K562 (cell line): ENCODE results near the gene PSRC1. TPM values are rescaled to one million over a fixed set of nuclear protein-coding genes. Genes with fewer than 3 reads are reported as not detected.

Source experiments
- CCAR2 ChIP-seq: fragments of 200-400 bp; formaldehyde crosslinking; IDR thresholded peaks from 2 replicates; pipeline ENCODE4 v1.6.1; 2017; ENCODE audit warnings: mild to moderate bottlenecking, low read depth, low read length
- GMEB1 ChIP-seq: fragments of 250-450 bp; sonication (Bioruptor Pico); IDR thresholded peaks from 2 replicates; pipeline ENCODE4 v1.4.0; 2020; ENCODE audit warnings: mild to moderate bottlenecking
- MEIS2 ChIP-seq: fragments of 450-650 bp; IDR thresholded peaks from 2 replicates; pipeline ENCODE4 v1.6.1; 2014; ENCODE audit warnings: mild to moderate bottlenecking; ENCODE audit not compliant: partially characterized antibody
- MLX ChIP-seq, 2 experiments: fragments of 450-650 bp in 1 of 2; sonication (generic) in 1 of 2; formaldehyde crosslinking; conservative IDR thresholded peaks; 2 replicates each; pipeline versions ENCODE4 v1.4.0 to v1.8.1; 2020 to 2022; ENCODE audit warnings: mild to moderate bottlenecking in 1 of 2, missing genetic modification reagents in 1 of 2
- MYC ChIP-seq, 2 experiments: fragments of 250-450 bp in 1 of 2; sonication (Bioruptor Pico) in 1 of 2; IDR thresholded peaks; 2 replicates each; pipeline versions ENCODE4 v1.5.1 to v1.6.1; 2012 to 2021; ENCODE audit warnings: low read depth in 2 of 2, borderline replicate concordance in 1 of 2, improper control_type of control experiment in 1 of 2, low read length in 1 of 2, mild to moderate bottlenecking in 1 of 2, moderate library complexity in 1 of 2
- RBM39 ChIP-seq: fragments of 200-400 bp; formaldehyde crosslinking; optimal IDR thresholded peaks from 2 replicates; pipeline ENCODE3; 2018; ENCODE audit warnings: low read depth, low read length
- RNF219 ChIP-seq: fragments of 250-450 bp; sonication (Bioruptor Pico); IDR thresholded peaks from 2 replicates; pipeline ENCODE4 v1.5.0; 2022; ENCODE audit warnings: mild to moderate bottlenecking
- TCF7L2 ChIP-seq: fragments of 150-350 bp; IDR thresholded peaks from 2 replicates; pipeline ENCODE4 v1.6.1; 2016; ENCODE audit warnings: low read depth, mild to moderate bottlenecking, low read length, moderate library complexity
- TGIF2 ChIP-seq: sonication (generic); formaldehyde crosslinking; IDR thresholded peaks from 2 replicates; pipeline ENCODE4 v1.8.1; 2022; ENCODE audit warnings: mild to moderate bottlenecking, missing genetic modification reagents, moderate library complexity
- ZNF134 ChIP-seq: fragments of 250-450 bp; sonication (Bioruptor Pico); conservative IDR thresholded peaks from 2 replicates; pipeline ENCODE4 v1.4.0; 2020
- ZNF707 ChIP-seq: fragments of 250-450 bp; sonication (Bioruptor Pico); conservative IDR thresholded peaks from 2 replicates; pipeline ENCODE4 v1.8.0; 2022; ENCODE audit warnings: inconsistent platforms, mild to moderate bottlenecking, moderate library complexity
- ZSCAN32 ChIP-seq: fragments of 450-650 bp; formaldehyde crosslinking; IDR thresholded peaks from 2 replicates; pipeline ENCODE4 v1.4.0; 2020; ENCODE audit warnings: mild to moderate bottlenecking, moderate library complexity
- polyA plus RNA-seq, 8 experiments: library from polyadenylated mRNA; depleted of rRNA in 4 of 8; stranded (reverse) in 5 of 8; unstranded in 3 of 8; fragments of >200 nt; fragmentation: Nextera tagmentation in 2 of 8; fragmentation: Illumina TruSeq in 1 of 8; extraction: Ambion mirVana in 2 of 8; extraction: Trizol in 1 of 8; gene quantifications; 2 replicates each; pipeline versions ENCODE4 v1.2.1 to v1.2.3, GENCODE V29; 2011 to 2014; ENCODE audit warnings: inconsistent platforms in 1 of 8, missing spikeins in 1 of 8
- total RNA-seq, 7 experiments: library from RNA; depleted of rRNA in 6 of 7; stranded (reverse); fragments of >200 nt in 6 of 7; fragmentation: Illumina TruSeq in 2 of 7; extraction: Trizol in 2 of 7; gene quantifications; 2 replicates each; pipeline versions ENCODE4 v1.2.1 to v1.2.3, GENCODE V29; 2011 to 2021; ENCODE audit warnings: low replicate concordance in 1 of 7
- TF ChIP-seq, protein P1 (sequence below): fragments of 250-450 bp; sonication (Bioruptor Pico); IDR thresholded peaks from 2 replicates; pipeline ENCODE4 v1.9.0; 2021; ENCODE audit warnings: mild to moderate bottlenecking
- TF ChIP-seq, protein P2 (sequence below): sonication (generic); formaldehyde crosslinking; IDR thresholded peaks from 2 replicates; pipeline ENCODE4 v1.8.0; 2023; ENCODE audit warnings: missing genetic modification reagents, mild to moderate bottlenecking, borderline replicate concordance

The PSRC1 gene
- total and polyA plus RNA-seq, 9 of the 15 experiments (the other 6 are each of a cell fraction or from before 2014, with no cell fraction given) = 6.5 to 65.2 (median 39.3) TPM

- TF ChIP-seq RBM39 = no peak
- TF ChIP-seq, protein P1, sequence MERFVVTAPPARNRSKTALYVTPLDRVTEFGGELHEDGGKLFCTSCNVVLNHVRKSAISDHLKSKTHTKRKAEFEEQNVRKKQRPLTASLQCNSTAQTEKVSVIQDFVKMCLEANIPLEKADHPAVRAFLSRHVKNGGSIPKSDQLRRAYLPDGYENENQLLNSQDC (CRISPR knock-in tag) = no peak
- TF ChIP-seq GMEB1 = no peak
- TF ChIP-seq TGIF2 (CRISPR knock-in tag) = no peak
- 0 out of 4 replicates have a peak, but pooled peaks of 1 of the 2 experiments have one; percentile 48 for TF ChIP-seq MLX (CRISPR knock-in tag; conservative IDR thresholded peaks at IDR 0.05)
- TF ChIP-seq TCF7L2 = no peak
- TF ChIP-seq ZNF707 = no peak
- TF ChIP-seq ZNF134 (CRISPR knock-in tag) = no peak
- no peak for TF ChIP-seq RNF219 (CRISPR knock-in tag)
- TF ChIP-seq, protein P2, sequence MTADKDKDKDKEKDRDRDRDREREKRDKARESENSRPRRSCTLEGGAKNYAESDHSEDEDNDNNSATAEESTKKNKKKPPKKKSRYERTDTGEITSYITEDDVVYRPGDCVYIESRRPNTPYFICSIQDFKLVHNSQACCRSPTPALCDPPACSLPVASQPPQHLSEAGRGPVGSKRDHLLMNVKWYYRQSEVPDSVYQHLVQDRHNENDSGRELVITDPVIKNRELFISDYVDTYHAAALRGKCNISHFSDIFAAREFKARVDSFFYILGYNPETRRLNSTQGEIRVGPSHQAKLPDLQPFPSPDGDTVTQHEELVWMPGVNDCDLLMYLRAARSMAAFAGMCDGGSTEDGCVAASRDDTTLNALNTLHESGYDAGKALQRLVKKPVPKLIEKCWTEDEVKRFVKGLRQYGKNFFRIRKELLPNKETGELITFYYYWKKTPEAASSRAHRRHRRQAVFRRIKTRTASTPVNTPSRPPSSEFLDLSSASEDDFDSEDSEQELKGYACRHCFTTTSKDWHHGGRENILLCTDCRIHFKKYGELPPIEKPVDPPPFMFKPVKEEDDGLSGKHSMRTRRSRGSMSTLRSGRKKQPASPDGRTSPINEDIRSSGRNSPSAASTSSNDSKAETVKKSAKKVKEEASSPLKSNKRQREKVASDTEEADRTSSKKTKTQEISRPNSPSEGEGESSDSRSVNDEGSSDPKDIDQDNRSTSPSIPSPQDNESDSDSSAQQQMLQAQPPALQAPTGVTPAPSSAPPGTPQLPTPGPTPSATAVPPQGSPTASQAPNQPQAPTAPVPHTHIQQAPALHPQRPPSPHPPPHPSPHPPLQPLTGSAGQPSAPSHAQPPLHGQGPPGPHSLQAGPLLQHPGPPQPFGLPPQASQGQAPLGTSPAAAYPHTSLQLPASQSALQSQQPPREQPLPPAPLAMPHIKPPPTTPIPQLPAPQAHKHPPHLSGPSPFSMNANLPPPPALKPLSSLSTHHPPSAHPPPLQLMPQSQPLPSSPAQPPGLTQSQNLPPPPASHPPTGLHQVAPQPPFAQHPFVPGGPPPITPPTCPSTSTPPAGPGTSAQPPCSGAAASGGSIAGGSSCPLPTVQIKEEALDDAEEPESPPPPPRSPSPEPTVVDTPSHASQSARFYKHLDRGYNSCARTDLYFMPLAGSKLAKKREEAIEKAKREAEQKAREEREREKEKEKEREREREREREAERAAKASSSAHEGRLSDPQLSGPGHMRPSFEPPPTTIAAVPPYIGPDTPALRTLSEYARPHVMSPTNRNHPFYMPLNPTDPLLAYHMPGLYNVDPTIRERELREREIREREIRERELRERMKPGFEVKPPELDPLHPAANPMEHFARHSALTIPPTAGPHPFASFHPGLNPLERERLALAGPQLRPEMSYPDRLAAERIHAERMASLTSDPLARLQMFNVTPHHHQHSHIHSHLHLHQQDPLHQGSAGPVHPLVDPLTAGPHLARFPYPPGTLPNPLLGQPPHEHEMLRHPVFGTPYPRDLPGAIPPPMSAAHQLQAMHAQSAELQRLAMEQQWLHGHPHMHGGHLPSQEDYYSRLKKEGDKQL = no peak
- TF ChIP-seq MEIS2 = no peak
- no peak for TF ChIP-seq ZSCAN32 (CRISPR knock-in tag)
- no peak for TF ChIP-seq CCAR2
- no peak; the same call in 1 of the 2 replicates for TF ChIP-seq MYC (IDR thresholded peaks at IDR 0.05; ENCODE audit: low read depth, low read length)
- TF ChIP-seq MYC (CRISPR knock-in tag; IDR thresholded peaks at IDR 0.05; ENCODE audit: borderline replicate concordance, low read depth) = no peak
Observed at GRCh38 chr1:109248797-109249629, 33.9 kb downstream of the PSRC1 start, which contains the start of gene CELSR2 (continued).
